Activated B cell treated with CpG ODN at 0.5 μM for 24 hours (primary cell): ENCODE measurements around the gene TRIM41. TPM values are rescaled to one million over a fixed set of nuclear protein-coding genes. Genes with fewer than 3 reads are reported as not detected.

Experiments used
- ATAC-seq: fragments of 200-7000 bp; cut with Tn5 transposase; one replicate; pipeline ENCODE4 v1.10.0; 2021; ENCODE audit warnings: low read depth, mild to moderate bottlenecking, moderate library complexity
- CTCF ChIA-PET: fragments of 350-600 bp; sonication (Branson Sonifier 250); formaldehyde crosslinking; loops from one replicate; lab custom pipeline; 2021; ENCODE audit warnings: antibody characterized with exemption; lab: Charles Lee
- POLR2A ChIA-PET: fragments of 350-600 bp; sonication (Branson Sonifier 250); formaldehyde crosslinking; loops from one replicate; lab custom pipeline; 2021; ENCODE audit warnings: antibody characterized with exemption; lab: Charles Lee
- DNase-seq: peaks from one replicate; pipeline ENCODE4 v3.0.0; 2022
- H3K27ac Mint-ChIP-seq: one replicate; pipeline ENCODE4 v1.8.0; 2020; ENCODE audit warnings: mixed read lengths
- H3K27me3 Mint-ChIP-seq: one replicate; pipeline ENCODE4 v1.8.0; 2021; ENCODE audit warnings: mixed read lengths
- H3K36me3 Mint-ChIP-seq: one replicate; pipeline ENCODE4 v1.8.0; 2021; ENCODE audit warnings: low read depth, mixed read lengths
- H3K4me1 Mint-ChIP-seq: one replicate; pipeline ENCODE4 v1.8.0; 2021; ENCODE audit warnings: mixed read lengths
- H3K4me3 Mint-ChIP-seq: one replicate; pipeline ENCODE4 v1.8.0; 2020; ENCODE audit warnings: mild to moderate bottlenecking, mixed read lengths
- H3K9me3 Mint-ChIP-seq: one replicate; pipeline ENCODE4 v1.8.0; 2020; ENCODE audit warnings: mixed read lengths
- intact Hi-C: fragments of 100-400 bp; cut with micrococcal nuclease; formaldehyde crosslinking; loops from one replicate; pipeline ENCODE4 v1.15.1; 2024
- total RNA-seq: library from RNA; stranded (reverse); gene quantifications from 2 replicates; pipeline ENCODE4 v1.2.3, GENCODE V29; 2022
- TF ChIP-seq, protein P1 (sequence below): fragments of 200-600 bp; IDR thresholded peaks from one replicate; pipeline ENCODE4 v1.8.0; 2022; ENCODE audit warnings: antibody characterized with exemption, mild to moderate bottlenecking

TRIM41 gene
- total RNA-seq, 1 donor from 2014 or later, result 39.6 TPM

DNA sequence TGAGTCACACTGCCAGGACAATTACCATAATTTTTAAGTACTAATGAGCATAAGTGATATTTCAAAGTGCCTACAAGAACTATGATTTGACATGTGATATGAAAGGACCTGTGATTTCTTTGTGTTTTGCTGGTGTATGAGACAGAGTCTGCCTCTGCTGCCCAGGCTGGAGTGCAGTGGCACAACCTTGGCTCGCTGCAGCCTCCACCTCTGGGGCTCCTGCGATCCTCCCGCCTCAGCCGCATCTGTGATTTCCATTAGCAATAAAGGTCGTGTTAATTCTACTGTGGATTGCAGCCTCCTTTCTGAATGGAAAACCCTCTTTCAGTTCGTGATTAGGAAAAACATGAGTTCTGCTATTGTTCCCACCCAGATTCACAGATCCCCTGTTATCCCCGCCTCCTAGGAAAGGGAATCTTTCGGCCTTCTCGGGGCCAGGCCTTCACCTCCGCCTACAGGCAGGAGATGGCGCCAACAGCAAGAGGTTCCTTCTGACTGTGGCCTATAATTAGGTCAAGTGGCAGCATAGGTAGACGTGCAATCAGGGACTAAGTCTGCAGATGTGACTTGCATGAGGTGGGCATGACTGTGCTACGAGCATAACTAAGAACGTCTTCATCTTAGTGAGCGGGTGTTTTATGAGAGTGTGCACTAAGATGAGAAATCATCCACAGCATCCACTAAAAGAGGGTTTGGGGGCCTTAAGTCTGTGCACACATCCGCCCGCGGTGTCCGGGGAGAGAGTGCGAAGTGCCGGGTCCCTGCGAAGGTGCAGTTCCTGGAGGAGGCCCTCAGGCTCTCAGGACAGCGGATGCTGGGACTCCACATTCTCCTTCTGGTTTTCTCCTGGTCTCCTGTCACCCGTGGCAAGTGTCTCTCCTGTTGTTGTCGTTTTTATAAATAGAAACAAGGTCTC lies 41.2 kb upstream of the TRIM41 start:
- TF ChIP-seq, protein P1, sequence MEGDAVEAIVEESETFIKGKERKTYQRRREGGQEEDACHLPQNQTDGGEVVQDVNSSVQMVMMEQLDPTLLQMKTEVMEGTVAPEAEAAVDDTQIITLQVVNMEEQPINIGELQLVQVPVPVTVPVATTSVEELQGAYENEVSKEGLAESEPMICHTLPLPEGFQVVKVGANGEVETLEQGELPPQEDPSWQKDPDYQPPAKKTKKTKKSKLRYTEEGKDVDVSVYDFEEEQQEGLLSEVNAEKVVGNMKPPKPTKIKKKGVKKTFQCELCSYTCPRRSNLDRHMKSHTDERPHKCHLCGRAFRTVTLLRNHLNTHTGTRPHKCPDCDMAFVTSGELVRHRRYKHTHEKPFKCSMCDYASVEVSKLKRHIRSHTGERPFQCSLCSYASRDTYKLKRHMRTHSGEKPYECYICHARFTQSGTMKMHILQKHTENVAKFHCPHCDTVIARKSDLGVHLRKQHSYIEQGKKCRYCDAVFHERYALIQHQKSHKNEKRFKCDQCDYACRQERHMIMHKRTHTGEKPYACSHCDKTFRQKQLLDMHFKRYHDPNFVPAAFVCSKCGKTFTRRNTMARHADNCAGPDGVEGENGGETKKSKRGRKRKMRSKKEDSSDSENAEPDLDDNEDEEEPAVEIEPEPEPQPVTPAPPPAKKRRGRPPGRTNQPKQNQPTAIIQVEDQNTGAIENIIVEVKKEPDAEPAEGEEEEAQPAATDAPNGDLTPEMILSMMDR, result peak; percentile 41
- no peaks in the 10 kb centered on the region for H3K9me3 Mint-ChIP-seq
- intact Hi-C loops, result loop anchor here (1.0 kb wide), 3 partner anchors 9 to 398 kb away; no protein-coding TSS in a partner anchor
- ChIA-PET CTCF (no interaction called here), POLR2A (interaction anchor here (0.5 to 3.6 kb wide), 2 partner anchors 59 to 79 kb away, joined by 6 to 34 read pairs; partner anchors contain the start of gene TRIM52)
- H3K4me3 Mint-ChIP-seq, result no peak overlapping the region
- peaks cover 31% of the 10 kb centered on the region for H3K4me1 Mint-ChIP-seq
- no peaks in the 10 kb centered on the region for H3K36me3 Mint-ChIP-seq
- no peak overlapping the region for H3K27ac Mint-ChIP-seq
- no peaks in the 10 kb centered on the region for H3K27me3 Mint-ChIP-seq
- no peak for DNase-seq
- ATAC-seq, result peak; percentile 70

DNA sequence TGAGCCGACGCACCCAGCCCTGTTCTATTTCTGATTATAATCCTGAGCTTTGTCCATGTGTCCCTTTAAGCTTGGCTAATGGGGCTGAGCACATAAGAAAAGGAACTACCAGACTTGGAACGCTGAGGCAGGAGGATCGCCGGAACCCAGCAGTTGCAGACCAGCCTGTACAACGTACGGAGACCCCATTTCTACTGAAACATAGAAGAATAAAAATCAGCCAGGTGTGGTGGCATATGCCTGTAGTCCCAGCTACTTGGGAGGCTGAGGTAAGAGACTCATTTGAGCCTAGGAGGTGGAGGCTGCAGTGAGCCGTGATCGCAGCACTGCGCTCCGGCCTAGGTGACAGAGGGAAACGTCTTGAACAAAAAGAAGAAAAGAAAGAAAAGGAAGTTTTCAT lies 40.4 kb upstream of the TRIM41 start:
- H3K4me1 Mint-ChIP-seq, result peaks cover 35% of the 10 kb centered on the region
- ATAC-seq (no peak), DNase-seq (no peak)
- H3K27ac Mint-ChIP-seq, result no peak overlapping the region
- H3K4me3 Mint-ChIP-seq, result peak overlapping the region; percentile 63
- TF ChIP-seq, protein P1, result no peak
- no peaks in the 10 kb centered on the region for H3K27me3 Mint-ChIP-seq
- CTCF ChIA-PET, result no interaction called here
- POLR2A ChIA-PET, result interaction anchor here (2.0 to 3.7 kb wide), 3 partner anchors 10 to 79 kb away, joined by 5 to 34 read pairs (median 32); partner anchors contain the start of genes TRIM41 and TRIM52
- no peaks in the 10 kb centered on the region for H3K36me3 Mint-ChIP-seq
- intact Hi-C loops, result loop anchor here (1.0 kb wide), 3 partner anchors 9 to 398 kb away; no protein-coding TSS in a partner anchor
- H3K9me3 Mint-ChIP-seq, result no peaks in the 10 kb centered on the region

DNA sequence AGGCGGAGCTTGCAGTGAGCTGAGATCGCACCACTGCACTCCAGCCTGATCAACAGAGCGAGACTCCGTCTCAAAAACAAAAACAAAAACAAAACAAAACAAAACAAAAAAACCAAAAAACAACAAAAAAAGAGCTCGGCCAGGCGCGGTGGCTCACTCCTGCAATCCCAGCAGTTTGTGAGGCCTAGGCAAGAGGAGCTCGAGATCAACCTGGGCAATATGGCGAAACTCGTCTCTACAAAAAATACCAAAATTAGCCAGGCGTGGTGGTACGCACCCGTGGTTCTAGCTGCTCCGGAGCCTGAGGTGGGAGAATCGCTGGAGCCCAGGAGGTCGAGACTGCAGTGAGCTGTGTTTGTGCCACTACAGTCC lies 38.2 kb upstream of the TRIM41 start:
- intact Hi-C loops, result loop anchor here (1.0 to 2.0 kb wide), 3 partner anchors 38 to 382 kb away; partner anchors contain the start of genes MGAT1, TRIM41 and TRIM52
- Mint-ChIP-seq H3K4me3 (peak overlapping the region; percentile 87), H3K36me3 (peaks cover 12% of the 10 kb centered on the region), H3K27me3 (peaks cover 8% of the 10 kb centered on the region), H3K27ac (peak overlapping the region; percentile 90), H3K4me1 (peaks cover 47% of the 10 kb centered on the region), H3K9me3 (no peaks in the 10 kb centered on the region)
- CTCF ChIA-PET, result interaction anchor here (0.6 to 1.7 kb wide), 13 partner anchors 9 to 400 kb away, joined by 3 to 7 read pairs (median 3); partner anchors contain the start of genes RACK1, TRIM52 and ZFP62
- POLR2A ChIA-PET, result interaction anchor here (0.7 to 12.0 kb wide), 9 partner anchors 8 to 374 kb away, joined by 3 to 317 read pairs (median 3); partner anchors contain the start of genes RACK1, TRIM41, TRIM52 and TRIM7
- DNase-seq (no peak), ATAC-seq (no peak)
- TF ChIP-seq, protein P1, result no peak

DNA sequence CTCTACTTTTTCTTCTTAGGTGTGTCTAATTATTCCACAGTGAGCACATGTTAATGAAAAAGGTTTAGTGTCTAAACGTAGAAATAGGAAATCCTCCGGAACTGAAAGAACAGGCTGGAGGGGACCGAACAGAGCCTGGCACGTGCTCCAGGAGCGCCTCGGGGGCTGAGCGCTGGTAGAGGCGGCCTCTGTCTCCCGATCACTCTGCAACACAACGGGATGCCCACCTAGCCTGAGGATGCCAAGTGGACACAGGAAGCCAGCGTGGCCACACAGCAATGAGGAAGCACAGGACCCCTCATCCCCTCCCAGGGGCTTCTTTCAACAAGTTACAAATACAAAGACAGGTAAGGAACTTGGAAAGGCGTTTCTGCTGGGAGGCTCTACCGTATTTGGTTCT lies 37.5 kb upstream of the TRIM41 start:
- intact Hi-C loops, result loop anchor here (2.0 kb wide), 1 partner anchor 383 kb away; the partner anchor contains the start of gene MGAT1
- no peaks in the 10 kb centered on the region for H3K9me3 Mint-ChIP-seq
- H3K4me1 Mint-ChIP-seq, result peaks cover 47% of the 10 kb centered on the region
- DNase-seq (no peak), ATAC-seq (no peak)
- H3K27me3 Mint-ChIP-seq, result peaks cover 8% of the 10 kb centered on the region
- peak overlapping the region; percentile 11 for H3K4me3 Mint-ChIP-seq
- ChIA-PET POLR2A (interaction anchor here (0.8 to 12.0 kb wide), 7 partner anchors 9 to 375 kb away, joined by 3 to 317 read pairs (median 8); partner anchors contain the start of genes RACK1, TRIM41, TRIM52 and TRIM7), CTCF (interaction anchor here (1.1 to 1.7 kb wide), 3 partner anchors 17 to 401 kb away, joined by 3 to 5 read pairs (median 5); partner anchors contain the start of gene ZFP62)
- H3K27ac Mint-ChIP-seq, result no peak overlapping the region
- H3K36me3 Mint-ChIP-seq, result peaks cover 16% of the 10 kb centered on the region
- TF ChIP-seq, protein P1, result no peak
